HepG2 (cell line): Measurements from ENCODE around the gene GDF11. TPM values are rescaled to one million over a fixed set of nuclear protein-coding genes. Genes with fewer than 3 reads are reported as not detected.

ENCODE experiments used
- ATAC-seq: fragments of 200-7000 bp; cut with Tn5 transposase; 3 replicates; pipeline ENCODE4 v1.9.1; 2020; ENCODE audit warnings: mild to moderate bottlenecking, moderate library complexity
- BruUV-seq: library from RNA; stranded (reverse); fragments of 400-500 nt; replicated peaks from 2 replicates; lab custom pipeline; 2021; lab: Mats Ljungman, UMichigan
- CTCF ChIA-PET: fragments of 300-600 bp; formaldehyde crosslinking; extraction: SDS; loops from one replicate; lab custom pipeline; 2021; ENCODE audit warnings: low total read pairs, inconsistent platforms, low intra/inter-chr PET ratio; lab: Yijun Ruan, JAX
- POLR2A ChIA-PET: fragments of 350-600 bp; sonication (Branson Sonifier 250); formaldehyde crosslinking; loops from one replicate; lab custom pipeline; 2020; ENCODE audit warnings: antibody characterized with exemption, inconsistent platforms; lab: Yijun Ruan, JAX
- DNase-seq: peaks from one replicate; pipeline ENCODE4 v3.0.0-alpha.2; 2015; ENCODE audit warnings: low spot score
- FAIRE-seq: peaks from 3 replicates; lab custom pipeline; 2011; peaks lifted over from hg19 to GRCh38; lab: Jason Lieb, UNC
- H2AFZ ChIP-seq: one replicate; pipeline ENCODE4 v1.6.1; 2011; ENCODE audit warnings: low read length, inconsistent platforms
- H3K27ac ChIP-seq: fragments of 300-600 bp; 3 replicates; pipeline ENCODE4 v1.8.0; 2011; ENCODE audit warnings: mixed run types, mild to moderate bottlenecking, mixed read lengths, low read length, inconsistent platforms; ENCODE audit not compliant: insufficient read depth; ENCODE audit errors: extremely low read length
- H3K27me3 ChIP-seq, 2 experiments: fragments of 200-600 bp in 1 of 2; 2 replicates in 1 of 2; 3 replicates in 1 of 2; pipeline versions ENCODE4 v1.6.0 to v1.8.0; 2011; ENCODE audit warnings: low read length in 2 of 2, mild to moderate bottlenecking in 2 of 2, moderate library complexity in 2 of 2, inconsistent platforms in 1 of 2; ENCODE audit not compliant: insufficient read depth in 2 of 2, control insufficient read depth in 1 of 2
- H3K36me3 ChIP-seq, 2 experiments: fragments of 200-600 bp in 1 of 2; replicated peaks in 1 of 2; 2 replicates in 1 of 2; 3 replicates in 1 of 2; pipeline versions ENCODE4 v1.5.1 to v1.8.0; 2011; ENCODE audit warnings: low read length in 2 of 2, inconsistent platforms in 1 of 2; ENCODE audit not compliant: insufficient read depth in 2 of 2, control insufficient read depth in 1 of 2
- H3K4me1 ChIP-seq: 2 replicates; pipeline ENCODE4 v1.5.1; 2012; ENCODE audit warnings: low read length, inconsistent platforms; ENCODE audit not compliant: insufficient read depth
- H3K4me2 ChIP-seq: 2 replicates; pipeline ENCODE4 v1.6.0; 2011; ENCODE audit warnings: low read depth, low read length, inconsistent platforms
- H3K4me3 ChIP-seq, 3 experiments: fragments of 200-600 bp in 1 of 3; sonication (generic), shearing (Covaris generic) in 1 of 3; replicated peaks in 1 of 3; 2 replicates each; pipeline ENCODE4 v1.5.1; 2011 to 2016; ENCODE audit warnings: low read length in 3 of 3, inconsistent platforms in 2 of 3, low read depth in 2 of 3, mild to moderate bottlenecking in 2 of 3, control low read depth in 1 of 3, mixed read lengths in 1 of 3; ENCODE audit not compliant: insufficient read depth in 1 of 3
- H3K79me2 ChIP-seq: one replicate; pipeline ENCODE4 v1.6.1; 2011; ENCODE audit warnings: low read length, inconsistent platforms; ENCODE audit not compliant: insufficient read depth
- H3K9ac ChIP-seq: 2 replicates; pipeline ENCODE4 v1.6.0; 2011; ENCODE audit warnings: mild to moderate bottlenecking, low read depth, low read length, inconsistent platforms; ENCODE audit not compliant: insufficient read depth
- H3K9me3 ChIP-seq: 2 replicates; pipeline ENCODE4 v1.5.1; 2012; ENCODE audit warnings: mild to moderate bottlenecking, low read length
- H4K20me1 ChIP-seq: 2 replicates; pipeline ENCODE4 v1.6.0; 2011; ENCODE audit warnings: inconsistent platforms, mild to moderate bottlenecking, low read length, moderate library complexity; ENCODE audit not compliant: insufficient read depth
- AGO2 ChIP-seq: fragments of 200-400 bp; formaldehyde crosslinking; optimal IDR thresholded peaks from 2 replicates; pipeline ENCODE3; 2017; ENCODE audit warnings: mild to moderate bottlenecking, low read depth, low read length, moderate library complexity
- ATF6 ChIP-seq: sonication (generic); formaldehyde crosslinking; conservative IDR thresholded peaks from 2 replicates; pipeline ENCODE4 v1.4.0; 2020; ENCODE audit warnings: missing genetic modification reagents
- HMGXB4 ChIP-seq, 2 experiments: sonication (generic) in 1 of 2; formaldehyde crosslinking in 1 of 2; IDR thresholded peaks; 2 replicates each; pipeline versions ENCODE4 v1.4.0 to v1.6.1; 2018 to 2020; ENCODE audit warnings: missing genetic modification reagents in 2 of 2, borderline replicate concordance in 1 of 2, low read depth in 1 of 2, mild to moderate bottlenecking in 1 of 2, missing biosample characterization in 1 of 2
- MBD4 ChIP-seq: IDR thresholded peaks from 2 replicates; pipeline ENCODE4 v1.6.1; 2012; ENCODE audit warnings: low read length, inconsistent platforms, borderline replicate concordance
- MYNN ChIP-seq: sonication (generic); formaldehyde crosslinking; IDR thresholded peaks from 2 replicates; pipeline ENCODE4 v1.4.0; 2020; ENCODE audit warnings: mild to moderate bottlenecking, low read depth, missing genetic modification reagents
- NFIB ChIP-seq: sonication (generic); formaldehyde crosslinking; IDR thresholded peaks from 2 replicates; pipeline ENCODE4 v1.9.0; 2021; ENCODE audit warnings: missing genetic modification reagents, mild to moderate bottlenecking, borderline replicate concordance
- NFRKB ChIP-seq: fragments of 450-650 bp; IDR thresholded peaks from 2 replicates; pipeline ENCODE4 v1.6.1; 2017
- POLR2G ChIP-seq: fragments of 200-400 bp; formaldehyde crosslinking; IDR thresholded peaks from 2 replicates; pipeline ENCODE4 v1.6.1; 2018; ENCODE audit warnings: mild to moderate bottlenecking, low read depth, low read length, moderate library complexity
- SPEN ChIP-seq: sonication (generic); formaldehyde crosslinking; IDR thresholded peaks from 2 replicates; pipeline ENCODE4 v1.5.1; 2020; ENCODE audit warnings: low read depth, mild to moderate bottlenecking, missing genetic modification reagents
- SRSF1 ChIP-seq: fragments of 200-400 bp; formaldehyde crosslinking; optimal IDR thresholded peaks from 2 replicates; pipeline ENCODE3; 2017; ENCODE audit warnings: mild to moderate bottlenecking, low read depth, low read length, moderate library complexity
- TCF7 ChIP-seq: sonication (generic); IDR thresholded peaks from 2 replicates; pipeline ENCODE4 v1.6.1; 2016; ENCODE audit warnings: antibody characterized with exemption, low read depth
- ZC3H13 ChIP-seq: sonication (generic); formaldehyde crosslinking; IDR thresholded peaks from 2 replicates; pipeline ENCODE4 v1.8.1; 2023; ENCODE audit warnings: mild to moderate bottlenecking, missing genetic modification reagents, moderate library complexity
- ZFP1 ChIP-seq: IDR thresholded peaks from 2 replicates; pipeline ENCODE4 v1.6.1; 2016
- ZFP36L2 ChIP-seq: sonication (generic); formaldehyde crosslinking; IDR thresholded peaks from 2 replicates; pipeline ENCODE4 v1.4.0; 2020; ENCODE audit warnings: missing genetic modification reagents
- ZHX1 ChIP-seq: sonication (generic); formaldehyde crosslinking; IDR thresholded peaks from 2 replicates; pipeline ENCODE4 v1.8.1; 2022; ENCODE audit warnings: low read depth, mild to moderate bottlenecking, missing genetic modification reagents
- ZNF510 ChIP-seq: sonication (generic); formaldehyde crosslinking; IDR thresholded peaks from 2 replicates; pipeline ENCODE4 v1.4.0; 2020; ENCODE audit warnings: low read depth, mild to moderate bottlenecking, missing genetic modification reagents
- ZNF772 ChIP-seq: sonication (generic); formaldehyde crosslinking; IDR thresholded peaks from 2 replicates; pipeline ENCODE4 v1.5.0; 2020; ENCODE audit warnings: mild to moderate bottlenecking, missing genetic modification reagents
- WGBS: methylation state at CpG from one replicate; pipeline ENCODE4 v1.1.6; 2017; ENCODE audit warnings: low lambda C conversion rate; 5-methylcytosine and 5-hydroxymethylcytosine counted together
- in situ Hi-C: cut with HindIII; loops from 2 replicates; pipeline ENCODE4 v1.10.0; 2017; ENCODE audit warnings: low pct_unique_long_range_greater_than_20kb; ENCODE audit not compliant: extremely low pct_ligation_motif_present
- intact Hi-C: fragments of 100-400 bp; cut with micrococcal nuclease; formaldehyde crosslinking; loops from one replicate; pipeline ENCODE4 v1.10.0; 2022; ENCODE audit not compliant: unreplicated experiment
- polyA plus RNA-seq, 8 experiments: library from polyadenylated mRNA; depleted of rRNA in 3 of 8; stranded (reverse) in 7 of 8; unstranded in 1 of 8; fragments of >200 nt; fragmentation: Illumina TruSeq in 4 of 8; extraction: Trizol in 4 of 8; gene quantifications; 2 replicates each; pipeline versions ENCODE4 v1.2.1 to v1.2.3, GENCODE V29; 2011 to 2016; ENCODE audit warnings: low read depth in 4 of 8, missing spikeins in 1 of 8, mixed read lengths in 1 of 8; ENCODE audit not compliant: insufficient read depth in 1 of 8
- total RNA-seq, 5 experiments: library from RNA; depleted of rRNA; stranded (reverse); fragments of >200 nt; fragmentation: Illumina TruSeq; extraction: Trizol; gene quantifications; 2 replicates each; pipeline ENCODE4 v1.2.3, GENCODE V29; 2016; ENCODE audit warnings: low read depth in 1 of 5

GDF11 gene
- total and polyA plus RNA-seq, 2 of the 13 experiments (the other 11 are each of a cell fraction or from before 2014, with no cell fraction given), result 0.63 to 1.5 TPM

- Histone ChIP-seq H2AFZ (no peak overlapping the region), H3K36me3 (peaks cover 10 to 25% of the 10 kb centered on the region in 2 experiments), H3K27ac (no peak overlapping the region), H4K20me1 (0 out of 2 replicates have a peak, but pooled peaks cover 8% of the 10 kb centered on the region), H3K4me3 (peak overlapping the region in 1 of 3 experiments; percentile 20; a peak in 1 of 6 replicates), H3K9ac (no peak overlapping the region), H3K4me1 (peaks cover 77% of the 10 kb centered on the region), H3K79me2 (peaks cover 12% of the 10 kb centered on the region), H3K4me2 (no peak overlapping the region), H3K9me3 (no peaks in the 10 kb centered on the region), H3K27me3 (no peaks in the 10 kb centered on the region; a peak in 1 of 5 replicates)
- intact Hi-C loops (loop anchor here (1.0 to 5.0 kb wide), 2 partner anchors 14 to 536 kb away; no protein-coding TSS in a partner anchor), in situ Hi-C loops (no loop called here)
- WGBS, result 57% methylated on average over 10 of the region's 10 CpGs
- ChIA-PET CTCF (interaction anchor here (1.4 to 3.4 kb wide), 2 partner anchors 13 to 42 kb away, joined by 3 to 36 read pairs; a partner anchor contains a TSS), POLR2A (interaction anchor here (2.0 to 5.3 kb wide), 2 partner anchors 14 to 42 kb away, joined by 14 to 23 read pairs; a partner anchor contains a TSS)
- no peak for ATAC-seq
- BruUV-seq, result no TSS peak
- DNase-seq, result no peak
- FAIRE-seq, result no peak
- TF ChIP-seq TCF7 (0 out of 2 replicates have a peak, but pooled peaks have one; percentile 18), POLR2G (peak; percentile 4; the same call in 1 of the 2 replicates), MBD4 (no peak), NFRKB (no peak), ZFP36L2 (CRISPR knock-in tag) (no peak), ZNF772 (0 out of 2 replicates have a peak, but pooled peaks have one; percentile 21), SPEN (CRISPR knock-in tag) (no peak), ZNF510 (CRISPR knock-in tag) (no peak), ZHX1 (CRISPR knock-in tag) (no peak), ZC3H13 (CRISPR knock-in tag) (0 out of 2 replicates have a peak, but pooled peaks have one; percentile 24), SRSF1 (peak; percentile 11), HMGXB4 (CRISPR knock-in tag; IDR thresholded peaks at IDR 0.05; ENCODE audit: borderline replicate concordance in 1 of 2, low read depth in 1 of 2) (no peak), MYNN (CRISPR knock-in tag) (no peak), ZFP1 (CRISPR knock-in tag) (no peak), NFIB (no peak), AGO2 (peak; percentile 67), ATF6 (no peak)
Observed at GRCh38 chr12:55723516-55724225, 19.3 kb upstream of the GDF11 start.
